Right kidney (tissue), 1 donor: Measurements from ENCODE around the gene UBAC2.

Experiments
- DNase-seq: peaks from one replicate; pipeline ENCODE4 v3.0.0-alpha.2; 2016

The UBAC2 gene

GRCh38 chr13:99357131-99357596 is 156.5 kb downstream of the UBAC2 start:
- DNase-seq: no peak

- no peak for DNase-seq
Observed at GRCh38 chr13:99357941-99358340, 157.3 kb downstream of the UBAC2 start.

GRCh38 chr13:99359528-99359927 is 158.9 kb downstream of the UBAC2 start:
- DNase-seq: no peak

GRCh38 chr13:99360696-99361095 is 160.0 kb downstream of the UBAC2 start:
- DNase-seq: no peak

- no peak for DNase-seq
Observed at GRCh38 chr13:99361197-99361596, 160.5 kb downstream of the UBAC2 start.

GRCh38 chr13:99362362-99362761 is 161.7 kb downstream of the UBAC2 start:
- no peak for DNase-seq

GRCh38 chr13:99363391-99363790 is 162.7 kb downstream of the UBAC2 start:
- DNase-seq: no peak

GRCh38 chr13:99363949-99364348 is 163.3 kb downstream of the UBAC2 start:
- DNase-seq: no peak

GRCh38 chr13:99366075-99366987 is 165.7 kb downstream of the UBAC2 start:
- DNase-seq: no peak

- DNase-seq: no peak
Observed at GRCh38 chr13:99367106-99367616, 166.5 kb downstream of the UBAC2 start.

- DNase-seq: no peak
Observed at GRCh38 chr13:99367663-99368448, 167.2 kb downstream of the UBAC2 start.

- no peak for DNase-seq
Observed at GRCh38 chr13:99370481-99371275, 170.0 kb downstream of the UBAC2 start.

GRCh38 chr13:99371956-99372355 is 171.3 kb downstream of the UBAC2 start:
- DNase-seq: no peak

- no peak for DNase-seq
Observed at GRCh38 chr13:99373436-99373835, 172.8 kb downstream of the UBAC2 start.

- no peak for DNase-seq
Observed at GRCh38 chr13:99374169-99374991, 173.7 kb downstream of the UBAC2 start.

GRCh38 chr13:99374994-99375737 is 174.5 kb downstream of the UBAC2 start:
- DNase-seq: no peak

GRCh38 chr13:99375738-99376080 is 175.1 kb downstream of the UBAC2 start:
- DNase-seq: no peak

GRCh38 chr13:99376132-99376531 is 175.5 kb downstream of the UBAC2 start:
- DNase-seq: no peak

- no peak for DNase-seq
Observed at GRCh38 chr13:99376924-99377323, 176.3 kb downstream of the UBAC2 start.

GRCh38 chr13:99377641-99378040 is 177.0 kb downstream of the UBAC2 start:
- no peak for DNase-seq
